D721Med (cell line): ENCODE measurements around the gene CXCR6.

Experiments used
- DNase-seq: peaks from one replicate; pipeline ENCODE4 v3.0.0; 2011; ENCODE audit warnings: low spot score; ENCODE audit not compliant: insufficient read length
- FAIRE-seq: peaks from 2 replicates; lab custom pipeline; 2011; peaks lifted over from hg19 to GRCh38; lab: Jason Lieb, UNC
- TF ChIP-seq, protein P1 (sequence below): IDR thresholded peaks from 2 replicates; pipeline ENCODE4 v1.5.1; 2012; ENCODE audit warnings: mild to moderate bottlenecking, control low read depth; ENCODE audit not compliant: insufficient read depth; ENCODE audit errors: missing control alignments

CXCR6 gene

GRCh38 chr3:45966950-45967640 is 23.8 kb downstream of the CXCR6 start:
- DNase-seq (no peak), FAIRE-seq (no peak)
- TF ChIP-seq, protein P1, sequence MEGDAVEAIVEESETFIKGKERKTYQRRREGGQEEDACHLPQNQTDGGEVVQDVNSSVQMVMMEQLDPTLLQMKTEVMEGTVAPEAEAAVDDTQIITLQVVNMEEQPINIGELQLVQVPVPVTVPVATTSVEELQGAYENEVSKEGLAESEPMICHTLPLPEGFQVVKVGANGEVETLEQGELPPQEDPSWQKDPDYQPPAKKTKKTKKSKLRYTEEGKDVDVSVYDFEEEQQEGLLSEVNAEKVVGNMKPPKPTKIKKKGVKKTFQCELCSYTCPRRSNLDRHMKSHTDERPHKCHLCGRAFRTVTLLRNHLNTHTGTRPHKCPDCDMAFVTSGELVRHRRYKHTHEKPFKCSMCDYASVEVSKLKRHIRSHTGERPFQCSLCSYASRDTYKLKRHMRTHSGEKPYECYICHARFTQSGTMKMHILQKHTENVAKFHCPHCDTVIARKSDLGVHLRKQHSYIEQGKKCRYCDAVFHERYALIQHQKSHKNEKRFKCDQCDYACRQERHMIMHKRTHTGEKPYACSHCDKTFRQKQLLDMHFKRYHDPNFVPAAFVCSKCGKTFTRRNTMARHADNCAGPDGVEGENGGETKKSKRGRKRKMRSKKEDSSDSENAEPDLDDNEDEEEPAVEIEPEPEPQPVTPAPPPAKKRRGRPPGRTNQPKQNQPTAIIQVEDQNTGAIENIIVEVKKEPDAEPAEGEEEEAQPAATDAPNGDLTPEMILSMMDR, result no peak

GRCh38 chr3:45967724-45968123 is 24.5 kb downstream of the CXCR6 start:
- FAIRE-seq, result no peak
- no peak for DNase-seq
- TF ChIP-seq, protein P1, result no peak

DNA sequence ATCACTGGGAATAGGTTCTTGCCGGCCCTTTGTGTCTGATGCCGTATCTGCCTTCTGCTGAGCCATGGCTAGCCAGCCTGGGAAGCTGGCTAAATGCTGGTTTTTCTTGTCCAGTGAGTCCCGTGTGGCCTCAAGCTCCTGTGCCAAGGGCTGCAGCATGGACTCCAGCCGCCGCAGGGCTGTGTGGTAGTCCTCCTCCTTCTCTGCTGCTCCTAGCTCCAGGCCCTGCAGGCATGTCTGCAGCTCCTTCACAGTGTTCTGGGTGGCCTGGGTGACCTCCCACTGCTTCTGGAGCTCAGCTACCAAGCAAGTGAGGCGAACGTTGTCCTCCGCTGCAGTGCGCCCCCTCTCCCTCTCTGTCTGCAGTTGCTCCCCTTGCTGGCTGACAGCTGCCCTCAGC is 24.9 kb downstream of the CXCR6 start:
- TF ChIP-seq, protein P1, result no peak
- FAIRE-seq (no peak), DNase-seq (no peak)

GRCh38 chr3:45968706-45969105 is 25.4 kb downstream of the CXCR6 start:
- TF ChIP-seq, protein P1, result no peak
- FAIRE-seq, result no peak
- DNase-seq, result no peak

- TF ChIP-seq, protein P1, result no peak
- DNase-seq, result no peak
- no peak for FAIRE-seq
Observed at GRCh38 chr3:45969116-45969515, 25.9 kb downstream of the CXCR6 start.

- FAIRE-seq (no peak), DNase-seq (no peak)
- TF ChIP-seq, protein P1, result no peak
Observed at GRCh38 chr3:45969953-45970352, 26.7 kb downstream of the CXCR6 start.

GRCh38 chr3:45972534-45973402 is 29.5 kb downstream of the CXCR6 start:
- FAIRE-seq (no peak), DNase-seq (no peak)
- TF ChIP-seq, protein P1, result no peak
